Uterus (tissue), 4 donors: Measurements from ENCODE around the gene ANGPT4. TPM values are rescaled to one million over a fixed set of nuclear protein-coding genes. Genes with fewer than 3 reads are reported as not detected.
"Not testable (repeated sequence)": the region's sequence is repeated elsewhere in the genome, so short reads cannot be mapped to it uniquely, and the experiment has no call there.

ENCODE experiments used
- DNase-seq, 2 donors: peaks; one replicate each; pipeline ENCODE4 v3.0.0-alpha.2; 2019 to 2020
- H3K27ac ChIP-seq, 2 donors: fragments of 200-600 bp; sonication (generic); 1 replicate in 1 of 2; 2 replicates in 1 of 2; pipeline ENCODE4 v1.5.1; 2016 to 2018
- H3K27me3 ChIP-seq, 2 donors: fragments of 200-600 bp; sonication (generic); one replicate each; pipeline ENCODE4 v1.5.1; 2018 to 2019; ENCODE audit warnings: control low read depth in 1 of 2
- H3K36me3 ChIP-seq, 2 donors: fragments of 200-600 bp; sonication (generic); one replicate each; pipeline ENCODE4 v1.5.1; 2019; ENCODE audit warnings: control low read depth in 1 of 2
- H3K4me1 ChIP-seq, 2 donors: fragments of 200-600 bp; sonication (generic); one replicate each; pipeline ENCODE4 v1.5.1; 2018 to 2019; ENCODE audit warnings: control low read depth in 1 of 2
- H3K4me3 ChIP-seq, 2 donors: fragments of 200-600 bp; sonication (generic); 1 replicate in 1 of 2; 2 replicates in 1 of 2; pipeline ENCODE4 v1.5.1; 2018 to 2019; ENCODE audit warnings: mild to moderate bottlenecking in 1 of 2
- H3K9me3 ChIP-seq, 2 donors: fragments of 200-600 bp; sonication (generic); one replicate each; pipeline ENCODE4 v1.5.1; 2019; ENCODE audit warnings: control low read depth in 1 of 2
- POLR2A ChIP-seq, 2 donors: fragments of 450-650 bp; IDR thresholded peaks; one replicate each; pipeline ENCODE4 v1.6.1; 2016; ENCODE audit warnings: antibody characterized with exemption in 2 of 2, mild to moderate bottlenecking in 1 of 2, moderate library complexity in 1 of 2
- intact Hi-C: fragments of 100-400 bp; cut with DNase I; formaldehyde crosslinking; loops from one replicate; pipeline ENCODE4 v1.15.1; 2023; ENCODE audit warnings: low total_unique reads
- total RNA-seq, 4 donors: library from RNA; depleted of rRNA in 3 of 4; stranded (reverse); fragments of >200 nt in 3 of 4; gene quantifications; one replicate each; pipeline versions ENCODE4 v1.1.0 to v1.2.4, GENCODE V29; 2014 to 2023
- TF ChIP-seq, protein P1 (sequence below), 4 experiments: fragments of 200-600 bp in 2 of 4; fragments of 450-650 bp in 2 of 4; sonication (generic) in 2 of 4; IDR thresholded peaks; one replicate each; pipeline ENCODE4 v1.5.1; 2016 to 2019; ENCODE audit warnings: antibody characterized with exemption in 4 of 4, mild to moderate bottlenecking in 2 of 4, moderate library complexity in 1 of 4
- donor health status: DM: yes; HTN: yes; CAD: no.

ANGPT4 gene
- total RNA-seq, 4 donors from 2014 or later, result 0.55 to 8.8 (median 3.8) TPM

DNA sequence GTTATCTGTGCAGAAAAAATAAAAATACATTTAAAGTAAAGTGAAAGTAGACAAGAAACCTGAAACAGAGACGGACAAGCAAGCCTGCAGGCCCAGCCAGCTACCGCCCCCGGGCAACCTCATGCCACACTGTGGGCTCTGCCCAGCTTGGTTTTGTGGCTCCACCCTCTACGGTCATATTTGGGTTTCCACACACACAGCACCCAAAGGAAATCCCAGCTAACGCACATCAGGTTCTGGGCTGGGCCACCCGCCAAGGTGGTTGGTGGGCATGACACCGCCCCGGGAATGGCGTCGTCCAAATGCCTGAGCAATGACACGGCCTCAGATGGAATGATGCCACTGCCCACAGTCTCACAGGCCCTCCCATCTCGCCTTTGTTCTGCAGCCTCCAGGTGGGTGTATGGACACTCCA lies 59.8 kb downstream of the ANGPT4 start:
- H3K4me1 ChIP-seq, result no peaks in the 10 kb centered on the region
- TF ChIP-seq, protein P1, sequence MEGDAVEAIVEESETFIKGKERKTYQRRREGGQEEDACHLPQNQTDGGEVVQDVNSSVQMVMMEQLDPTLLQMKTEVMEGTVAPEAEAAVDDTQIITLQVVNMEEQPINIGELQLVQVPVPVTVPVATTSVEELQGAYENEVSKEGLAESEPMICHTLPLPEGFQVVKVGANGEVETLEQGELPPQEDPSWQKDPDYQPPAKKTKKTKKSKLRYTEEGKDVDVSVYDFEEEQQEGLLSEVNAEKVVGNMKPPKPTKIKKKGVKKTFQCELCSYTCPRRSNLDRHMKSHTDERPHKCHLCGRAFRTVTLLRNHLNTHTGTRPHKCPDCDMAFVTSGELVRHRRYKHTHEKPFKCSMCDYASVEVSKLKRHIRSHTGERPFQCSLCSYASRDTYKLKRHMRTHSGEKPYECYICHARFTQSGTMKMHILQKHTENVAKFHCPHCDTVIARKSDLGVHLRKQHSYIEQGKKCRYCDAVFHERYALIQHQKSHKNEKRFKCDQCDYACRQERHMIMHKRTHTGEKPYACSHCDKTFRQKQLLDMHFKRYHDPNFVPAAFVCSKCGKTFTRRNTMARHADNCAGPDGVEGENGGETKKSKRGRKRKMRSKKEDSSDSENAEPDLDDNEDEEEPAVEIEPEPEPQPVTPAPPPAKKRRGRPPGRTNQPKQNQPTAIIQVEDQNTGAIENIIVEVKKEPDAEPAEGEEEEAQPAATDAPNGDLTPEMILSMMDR (IDR thresholded peaks at IDR 0.05), result no peak
- TF ChIP-seq POLR2A (IDR thresholded peaks at IDR 0.05), result no peak
- no peaks in the 10 kb centered on the region for H3K36me3 ChIP-seq
- H3K27me3 ChIP-seq, result no peaks in the 10 kb centered on the region
- H3K4me3 ChIP-seq, result no peak overlapping the region
- H3K9me3 ChIP-seq, result no peaks in the 10 kb centered on the region
- no peak for DNase-seq
- H3K27ac ChIP-seq, result no peak overlapping the region
- intact Hi-C loops, result no loop called here

DNA sequence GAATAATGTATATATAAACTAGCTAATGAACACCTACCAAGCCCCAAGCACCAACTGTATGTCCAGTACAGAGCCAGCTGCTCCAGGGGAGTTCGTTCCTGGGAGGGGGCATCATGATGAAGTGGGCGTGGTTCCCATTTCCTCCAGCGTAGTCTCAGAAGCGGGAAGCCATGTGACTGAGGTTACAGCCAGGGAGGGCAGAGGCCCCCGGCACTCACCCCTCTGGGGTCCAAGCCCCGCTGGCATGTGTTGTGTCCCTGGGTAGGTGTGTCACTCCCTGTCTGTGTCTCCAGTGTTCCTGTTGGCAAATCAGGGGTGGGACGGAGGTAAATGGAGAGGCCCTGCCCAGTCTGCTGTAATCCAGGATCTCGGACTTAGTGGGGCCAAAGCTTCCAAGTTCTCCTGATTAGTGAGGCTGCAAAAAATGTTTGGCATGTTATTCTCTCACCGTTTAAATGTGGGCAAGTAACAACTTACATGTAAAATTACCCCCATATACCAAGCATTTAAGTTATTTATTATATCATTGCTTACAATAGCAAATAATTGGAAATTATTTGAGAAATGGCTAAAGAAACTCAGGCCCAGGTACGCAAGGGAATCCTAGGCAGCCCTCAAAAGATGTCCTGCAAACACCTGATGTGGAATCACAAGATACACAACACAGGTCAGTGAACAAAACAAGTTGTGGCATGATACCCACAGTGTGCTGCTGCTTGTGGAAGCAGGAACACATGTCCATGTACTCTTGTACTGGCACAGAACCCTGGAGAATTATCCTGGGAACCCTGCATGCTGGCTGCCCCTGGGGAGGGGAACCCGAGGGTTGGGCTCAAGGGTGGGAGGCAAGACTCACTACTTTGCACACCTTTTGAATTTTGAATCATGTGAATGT lies 60.4 kb downstream of the ANGPT4 start:
- intact Hi-C loops, result no loop called here
- no peaks in the 10 kb centered on the region for H3K9me3 ChIP-seq
- no peaks in the 10 kb centered on the region for H3K27me3 ChIP-seq
- H3K4me3 ChIP-seq, result no peak overlapping the region
- H3K4me1 ChIP-seq, result no peaks in the 10 kb centered on the region
- H3K36me3 ChIP-seq, result no peaks in the 10 kb centered on the region
- H3K27ac ChIP-seq, result no peak overlapping the region
- TF ChIP-seq, protein P1 (IDR thresholded peaks at IDR 0.05), result no peak
- no peak for TF ChIP-seq POLR2A (IDR thresholded peaks at IDR 0.05)
- DNase-seq, result no peak

DNA sequence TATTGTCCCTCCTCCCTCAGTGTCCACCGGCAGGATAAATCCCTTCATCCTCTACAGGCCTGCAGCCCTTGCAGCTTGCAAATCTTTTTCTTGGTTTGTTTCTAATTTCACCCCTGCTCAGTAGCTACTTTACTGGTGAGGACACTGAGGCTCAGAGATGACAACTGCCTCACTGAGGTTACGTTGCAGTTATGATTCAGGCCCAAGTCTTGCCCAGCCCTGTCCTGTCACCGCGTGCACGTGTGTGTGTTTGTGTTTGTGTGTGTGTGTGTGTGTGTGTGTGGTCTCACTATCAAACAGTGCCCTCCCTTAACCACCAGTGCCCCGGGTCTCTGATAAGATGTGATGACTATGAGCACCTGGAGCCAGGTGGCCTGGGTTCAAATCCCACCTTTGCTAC lies 61.5 kb downstream of the ANGPT4 start:
- TF ChIP-seq, protein P1 (IDR thresholded peaks at IDR 0.05), result no peak
- no peak for TF ChIP-seq POLR2A (IDR thresholded peaks at IDR 0.05)
- intact Hi-C loops, result no loop called here
- H3K4me3 ChIP-seq, result no peak overlapping the region
- DNase-seq, result no peak
- no peaks in the 10 kb centered on the region for H3K36me3 ChIP-seq
- no peaks in the 10 kb centered on the region for H3K9me3 ChIP-seq
- H3K27me3 ChIP-seq, result no peaks in the 10 kb centered on the region
- H3K4me1 ChIP-seq, result no peaks in the 10 kb centered on the region
- no peak overlapping the region for H3K27ac ChIP-seq

DNA sequence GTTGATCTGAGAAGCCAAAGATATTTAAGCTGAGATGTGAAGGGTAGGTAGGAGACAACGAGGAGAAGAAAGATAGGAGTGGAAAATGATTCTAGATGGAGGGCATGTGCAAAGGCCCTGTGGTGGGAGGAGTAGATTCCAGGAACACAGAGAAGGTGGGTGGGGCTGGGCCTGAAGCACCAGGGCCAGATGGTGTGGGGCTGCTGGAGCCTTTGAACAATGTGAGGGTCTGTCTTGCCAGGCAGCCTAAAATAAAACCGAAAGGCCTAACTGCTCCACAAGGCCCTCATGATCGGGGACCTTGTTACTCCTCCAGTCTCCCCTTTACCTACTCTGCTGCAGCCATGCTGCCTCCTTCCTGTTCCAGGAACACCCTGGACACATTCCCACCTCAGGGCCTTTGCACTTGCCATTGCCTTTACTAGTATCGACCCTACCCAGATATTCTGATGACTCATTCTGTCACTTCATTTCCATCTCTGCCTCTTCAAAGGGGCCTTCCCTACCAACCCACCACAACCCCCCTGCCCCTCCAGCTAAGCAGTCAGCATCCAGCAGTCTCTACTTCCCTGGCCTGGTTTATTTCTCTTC lies 62.6 kb downstream of the ANGPT4 start:
- TF ChIP-seq POLR2A (IDR thresholded peaks at IDR 0.05), result no peak
- TF ChIP-seq, protein P1 (IDR thresholded peaks at IDR 0.05), result no peak
- Histone ChIP-seq H3K27ac (no peak overlapping the region), H3K4me1 (no peaks in the 10 kb centered on the region), H3K9me3 (no peaks in the 10 kb centered on the region), H3K36me3 (no peaks in the 10 kb centered on the region), H3K27me3 (no peaks in the 10 kb centered on the region), H3K4me3 (no peak overlapping the region)
- no peak for DNase-seq
- intact Hi-C loops, result no loop called here

DNA sequence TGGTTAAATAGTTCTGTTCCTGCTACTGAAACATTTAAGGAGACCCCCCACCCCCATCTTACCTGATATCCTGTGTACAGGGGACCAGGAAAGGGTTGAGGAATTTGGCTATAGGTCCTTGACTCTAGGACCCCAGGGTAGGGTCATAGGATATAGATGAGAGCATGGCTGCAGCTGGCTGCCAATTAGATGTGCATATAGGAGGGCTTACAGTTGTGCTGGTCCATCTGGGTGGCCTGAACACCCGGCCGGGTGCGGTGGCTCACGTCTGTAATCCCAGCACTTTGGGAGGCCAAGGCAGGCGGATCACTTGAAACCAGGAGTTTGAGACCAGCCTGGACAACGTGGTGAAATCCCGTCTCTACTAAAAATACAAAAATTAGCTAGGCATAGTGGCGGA lies 67.4 kb downstream of the ANGPT4 start:
- H3K27me3 ChIP-seq, intact Hi-C loops, DNase-seq, H3K36me3 ChIP-seq, H3K27ac ChIP-seq, H3K4me1 ChIP-seq, H3K4me3 ChIP-seq, H3K9me3 ChIP-seq: not testable (repeated sequence)
